Measurements from ENCODE around the gene CAPN2.

The CAPN2 gene

DNA sequence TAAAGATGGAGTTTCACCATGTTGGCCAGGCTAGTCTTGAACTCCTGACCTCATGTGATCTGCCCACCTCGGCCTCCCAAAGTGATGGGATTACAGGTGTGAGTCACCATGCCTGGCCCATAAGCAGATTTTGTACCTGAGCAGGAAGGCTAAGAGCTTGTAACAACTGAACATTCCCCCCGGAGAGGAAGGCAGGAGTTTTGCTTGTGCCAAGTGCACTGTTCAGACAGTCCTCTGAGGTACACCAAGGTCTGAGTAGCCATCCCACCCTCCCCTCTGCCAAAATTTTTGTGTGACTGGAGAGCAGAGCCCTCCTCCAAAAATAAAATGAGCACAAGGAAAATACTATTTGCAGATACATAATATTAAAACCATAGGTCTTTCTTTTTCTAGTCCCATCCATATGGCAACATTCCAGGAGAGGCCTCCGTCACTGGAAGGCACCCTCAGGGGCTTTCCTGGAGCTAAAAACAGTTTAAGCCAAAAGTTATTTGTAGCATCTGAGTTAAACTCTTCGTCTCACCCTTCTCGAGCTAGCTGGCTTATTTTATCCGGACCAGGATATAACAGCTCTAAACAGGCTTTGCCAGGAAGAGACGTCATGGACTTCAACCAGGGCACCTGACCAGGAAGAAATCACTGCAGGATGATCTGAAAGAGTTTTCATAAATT is 27.2 kb downstream of the CAPN2 start:
- no peak for TF ChIP-seq SIN3A (IDR thresholded peaks at IDR 0.05; ENCODE audit: borderline replicate concordance, insufficient read depth, low read length)
- TF ChIP-seq, protein P1, sequence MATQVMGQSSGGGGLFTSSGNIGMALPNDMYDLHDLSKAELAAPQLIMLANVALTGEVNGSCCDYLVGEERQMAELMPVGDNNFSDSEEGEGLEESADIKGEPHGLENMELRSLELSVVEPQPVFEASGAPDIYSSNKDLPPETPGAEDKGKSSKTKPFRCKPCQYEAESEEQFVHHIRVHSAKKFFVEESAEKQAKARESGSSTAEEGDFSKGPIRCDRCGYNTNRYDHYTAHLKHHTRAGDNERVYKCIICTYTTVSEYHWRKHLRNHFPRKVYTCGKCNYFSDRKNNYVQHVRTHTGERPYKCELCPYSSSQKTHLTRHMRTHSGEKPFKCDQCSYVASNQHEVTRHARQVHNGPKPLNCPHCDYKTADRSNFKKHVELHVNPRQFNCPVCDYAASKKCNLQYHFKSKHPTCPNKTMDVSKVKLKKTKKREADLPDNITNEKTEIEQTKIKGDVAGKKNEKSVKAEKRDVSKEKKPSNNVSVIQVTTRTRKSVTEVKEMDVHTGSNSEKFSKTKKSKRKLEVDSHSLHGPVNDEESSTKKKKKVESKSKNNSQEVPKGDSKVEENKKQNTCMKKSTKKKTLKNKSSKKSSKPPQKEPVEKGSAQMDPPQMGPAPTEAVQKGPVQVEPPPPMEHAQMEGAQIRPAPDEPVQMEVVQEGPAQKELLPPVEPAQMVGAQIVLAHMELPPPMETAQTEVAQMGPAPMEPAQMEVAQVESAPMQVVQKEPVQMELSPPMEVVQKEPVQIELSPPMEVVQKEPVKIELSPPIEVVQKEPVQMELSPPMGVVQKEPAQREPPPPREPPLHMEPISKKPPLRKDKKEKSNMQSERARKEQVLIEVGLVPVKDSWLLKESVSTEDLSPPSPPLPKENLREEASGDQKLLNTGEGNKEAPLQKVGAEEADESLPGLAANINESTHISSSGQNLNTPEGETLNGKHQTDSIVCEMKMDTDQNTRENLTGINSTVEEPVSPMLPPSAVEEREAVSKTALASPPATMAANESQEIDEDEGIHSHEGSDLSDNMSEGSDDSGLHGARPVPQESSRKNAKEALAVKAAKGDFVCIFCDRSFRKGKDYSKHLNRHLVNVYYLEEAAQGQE (IDR thresholded peaks at IDR 0.05; ENCODE audit: insufficient read depth in 1 of 2, low read depth in 2 of 2, low read length in 2 of 2): no peak
- no peak for TF ChIP-seq TAF1 (IDR thresholded peaks at IDR 0.05; ENCODE audit: borderline replicate concordance, insufficient read depth, low read length)
- TF ChIP-seq FOXP2 (optimal IDR thresholded peaks at IDR 0.05; ENCODE audit: borderline replicate concordance, extremely low read depth, extremely low read length, insufficient read depth): no peak

DNA sequence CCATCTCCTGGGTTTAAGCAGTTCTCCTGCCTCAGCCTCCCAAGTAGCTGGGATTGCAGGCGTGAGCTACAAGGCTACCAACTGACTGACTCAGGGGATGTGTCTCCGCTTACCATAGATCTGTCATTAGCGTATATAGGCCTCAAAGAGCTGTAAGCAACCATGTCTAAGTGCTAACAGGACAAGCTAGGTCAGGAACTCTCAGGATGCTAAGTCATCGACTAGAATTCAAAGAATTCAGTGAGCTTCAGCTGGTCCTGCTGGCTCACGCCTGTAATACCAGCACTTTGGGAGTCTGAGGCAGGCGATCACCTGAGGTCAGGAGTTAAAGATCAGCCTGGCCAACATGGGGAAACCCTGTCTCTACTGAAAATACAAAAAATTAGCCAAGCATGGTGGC is 29.5 kb downstream of the CAPN2 start:
- TF ChIP-seq SIN3A (IDR thresholded peaks at IDR 0.05; ENCODE audit: borderline replicate concordance, insufficient read depth, low read length): no peak
- TF ChIP-seq TAF1 (IDR thresholded peaks at IDR 0.05; ENCODE audit: borderline replicate concordance, insufficient read depth, low read length): no peak
- TF ChIP-seq, protein P1 (IDR thresholded peaks at IDR 0.05; ENCODE audit: insufficient read depth in 1 of 2, low read depth in 2 of 2, low read length in 2 of 2): no peak
- no peak for TF ChIP-seq POLR2AphosphoS5 (IDR thresholded peaks at IDR 0.05; ENCODE audit: low read depth, low read length)
- TF ChIP-seq FOXP2 (optimal IDR thresholded peaks at IDR 0.05; ENCODE audit: borderline replicate concordance, extremely low read depth, extremely low read length, insufficient read depth): no peak

DNA sequence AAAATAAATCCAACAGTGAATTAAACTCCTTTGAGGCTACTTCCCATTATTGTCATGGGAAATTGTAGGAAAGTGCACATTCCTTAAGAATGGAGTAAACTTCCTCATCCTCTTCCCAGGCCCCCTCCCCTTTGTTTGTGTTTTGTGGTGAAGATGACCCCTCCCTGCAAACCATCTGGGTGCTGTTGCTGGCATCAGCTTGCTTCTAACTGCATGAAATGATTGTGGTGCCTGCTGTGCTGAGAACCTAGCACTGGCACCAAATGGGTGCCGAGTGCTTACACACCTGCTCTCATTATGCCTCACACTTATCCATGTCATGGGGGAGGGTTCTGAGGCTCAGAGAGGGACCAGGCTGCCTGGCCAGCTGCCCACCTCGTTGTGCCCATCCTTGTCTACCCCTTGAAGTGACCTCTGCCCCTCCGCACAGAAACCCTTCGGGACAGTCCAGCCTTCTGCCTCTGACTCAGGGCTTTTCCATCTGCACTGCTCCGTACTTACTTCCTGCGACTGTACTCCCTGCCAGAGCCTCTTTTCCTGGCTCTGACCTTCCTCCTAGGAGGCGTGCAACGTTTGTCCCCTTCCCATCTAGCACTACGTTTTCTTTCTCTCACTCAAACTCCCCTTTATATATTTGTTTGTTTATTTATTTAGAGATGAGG is 30.6 kb downstream of the CAPN2 start:
- no peak for TF ChIP-seq POLR2AphosphoS5 (IDR thresholded peaks at IDR 0.05; ENCODE audit: low read depth, low read length)
- TF ChIP-seq, protein P1 (IDR thresholded peaks at IDR 0.05; ENCODE audit: insufficient read depth in 1 of 2, low read depth in 2 of 2, low read length in 2 of 2): no peak
- TF ChIP-seq SIN3A (IDR thresholded peaks at IDR 0.05; ENCODE audit: borderline replicate concordance, insufficient read depth, low read length): no peak
- TF ChIP-seq FOXP2 (optimal IDR thresholded peaks at IDR 0.05; ENCODE audit: borderline replicate concordance, extremely low read depth, extremely low read length, insufficient read depth): no peak
- TF ChIP-seq TAF1 (IDR thresholded peaks at IDR 0.05; ENCODE audit: borderline replicate concordance, insufficient read depth, low read length): no peak

DNA sequence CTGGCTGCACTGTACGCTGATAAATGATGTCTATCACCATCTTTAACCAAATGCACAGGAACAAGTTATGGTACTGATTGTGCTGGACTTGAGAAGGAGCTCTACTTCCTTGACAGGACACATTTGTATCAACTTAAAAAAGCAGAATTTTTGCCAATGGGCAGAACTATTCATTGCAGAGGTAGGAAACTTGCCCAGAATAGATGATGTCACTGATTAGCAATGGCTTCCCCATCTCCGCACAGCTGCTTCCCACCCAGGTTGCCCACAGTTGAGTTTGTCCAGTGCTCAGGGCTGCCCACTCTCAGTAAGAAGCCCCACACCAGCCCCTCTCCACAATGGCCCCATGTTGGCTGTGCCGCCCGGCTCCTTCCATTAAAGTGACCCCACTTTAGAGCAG is 33.4 kb downstream of the CAPN2 start:
- TF ChIP-seq SIN3A (IDR thresholded peaks at IDR 0.05; ENCODE audit: borderline replicate concordance, insufficient read depth, low read length) (no peak), POLR2AphosphoS5 (IDR thresholded peaks at IDR 0.05; ENCODE audit: low read depth, low read length) (no peak), TAF1 (IDR thresholded peaks at IDR 0.05; ENCODE audit: borderline replicate concordance, insufficient read depth, low read length) (no peak), FOXP2 (optimal IDR thresholded peaks at IDR 0.05; ENCODE audit: borderline replicate concordance, extremely low read depth, extremely low read length, insufficient read depth) (no peak)
- TF ChIP-seq, protein P1 (IDR thresholded peaks at IDR 0.05; ENCODE audit: insufficient read depth in 1 of 2, low read depth in 2 of 2, low read length in 2 of 2): no peak

Measured in PFSK-1 (cell line).